ENCODE data around the gene CNPY3. TPM values are rescaled to one million over a fixed set of nuclear protein-coding genes. Genes with fewer than 3 reads are reported as not detected.

CNPY3 gene
- total and polyA plus RNA-seq, 2 of the 13 experiments (the other 11 are each of a cell fraction or from before 2014, with no cell fraction given): 42.3 to 60.2 TPM

- no peak for TF ChIP-seq ZNF547 (CRISPR knock-in tag; IDR thresholded peaks at IDR 0.05)
- no peak for TF ChIP-seq ARNT2 (CRISPR knock-in tag; IDR thresholded peaks at IDR 0.05; ENCODE audit: low read depth)
- peak; percentile 49 for TF ChIP-seq TEAD3 (CRISPR knock-in tag; optimal IDR thresholded peaks at IDR 0.05; ENCODE audit: borderline replicate concordance)
- peak; percentile 26; the same call in 1 of the 2 replicates for TF ChIP-seq MED1 (CRISPR knock-in tag; IDR thresholded peaks at IDR 0.05)
- TF ChIP-seq, protein P1, sequence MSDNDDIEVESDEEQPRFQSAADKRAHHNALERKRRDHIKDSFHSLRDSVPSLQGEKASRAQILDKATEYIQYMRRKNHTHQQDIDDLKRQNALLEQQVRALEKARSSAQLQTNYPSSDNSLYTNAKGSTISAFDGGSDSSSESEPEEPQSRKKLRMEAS (IDR thresholded peaks at IDR 0.05): peak; percentile 43; the same call in 1 of the 2 replicates
- no peak for TF ChIP-seq LRRFIP1 (CRISPR knock-in tag; conservative IDR thresholded peaks at IDR 0.05)
- no peak for TF ChIP-seq GABPA (IDR thresholded peaks at IDR 0.05; ENCODE audit: low read depth, low read length)
- 0 out of 2 replicates have a peak, but pooled peaks have one; percentile 22 for TF ChIP-seq GABPA (CRISPR knock-in tag; IDR thresholded peaks at IDR 0.05; ENCODE audit: low read depth)
- no peak for TF ChIP-seq FOXP1 (IDR thresholded peaks at IDR 0.05)
- peak; percentile 47; the same call in 1 of the 2 replicates for TF ChIP-seq FOXP1 (CRISPR knock-in tag; IDR thresholded peaks at IDR 0.05)
- TF ChIP-seq HOXA3 (CRISPR knock-in tag; IDR thresholded peaks at IDR 0.05): peak; percentile 24; the same call in 1 of the 2 replicates
- TF ChIP-seq, protein P2, sequence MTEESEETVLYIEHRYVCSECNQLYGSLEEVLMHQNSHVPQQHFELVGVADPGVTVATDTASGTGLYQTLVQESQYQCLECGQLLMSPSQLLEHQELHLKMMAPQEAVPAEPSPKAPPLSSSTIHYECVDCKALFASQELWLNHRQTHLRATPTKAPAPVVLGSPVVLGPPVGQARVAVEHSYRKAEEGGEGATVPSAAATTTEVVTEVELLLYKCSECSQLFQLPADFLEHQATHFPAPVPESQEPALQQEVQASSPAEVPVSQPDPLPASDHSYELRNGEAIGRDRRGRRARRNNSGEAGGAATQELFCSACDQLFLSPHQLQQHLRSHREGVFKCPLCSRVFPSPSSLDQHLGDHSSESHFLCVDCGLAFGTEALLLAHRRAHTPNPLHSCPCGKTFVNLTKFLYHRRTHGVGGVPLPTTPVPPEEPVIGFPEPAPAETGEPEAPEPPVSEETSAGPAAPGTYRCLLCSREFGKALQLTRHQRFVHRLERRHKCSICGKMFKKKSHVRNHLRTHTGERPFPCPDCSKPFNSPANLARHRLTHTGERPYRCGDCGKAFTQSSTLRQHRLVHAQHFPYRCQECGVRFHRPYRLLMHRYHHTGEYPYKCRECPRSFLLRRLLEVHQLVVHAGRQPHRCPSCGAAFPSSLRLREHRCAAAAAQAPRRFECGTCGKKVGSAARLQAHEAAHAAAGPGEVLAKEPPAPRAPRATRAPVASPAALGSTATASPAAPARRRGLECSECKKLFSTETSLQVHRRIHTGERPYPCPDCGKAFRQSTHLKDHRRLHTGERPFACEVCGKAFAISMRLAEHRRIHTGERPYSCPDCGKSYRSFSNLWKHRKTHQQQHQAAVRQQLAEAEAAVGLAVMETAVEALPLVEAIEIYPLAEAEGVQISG (CRISPR knock-in tag; IDR thresholded peaks at IDR 0.05): no peak
- TF ChIP-seq ZSCAN21 (CRISPR knock-in tag; IDR thresholded peaks at IDR 0.05; ENCODE audit: borderline replicate concordance): no peak
- TF ChIP-seq CEBPG (CRISPR knock-in tag; IDR thresholded peaks at IDR 0.05): peak; percentile 72
- TF ChIP-seq ZNF562 (CRISPR knock-in tag; IDR thresholded peaks at IDR 0.05; ENCODE audit: borderline replicate concordance): no peak
- TF ChIP-seq SOX13 (IDR thresholded peaks at IDR 0.05): no peak
- TF ChIP-seq SOX13 (CRISPR knock-in tag; conservative IDR thresholded peaks at IDR 0.05 in 1 of 2, IDR thresholded peaks at IDR 0.05 in 1 of 2): peak in 1 of 2 experiments; percentile 53; a peak in 1 of 4 replicates
- TF ChIP-seq ZNF367 (CRISPR knock-in tag; IDR thresholded peaks at IDR 0.05; ENCODE audit: borderline replicate concordance): no peak
- TF ChIP-seq ZSCAN30 (CRISPR knock-in tag; IDR thresholded peaks at IDR 0.05): 0 out of 2 replicates have a peak, but pooled peaks have one; percentile 45
- peak; percentile 20 for TF ChIP-seq ASH2L (IDR thresholded peaks at IDR 0.05; ENCODE audit: insufficient read length, low read depth, low read length)
- TF ChIP-seq CEBPB (IDR thresholded peaks at IDR 0.05; ENCODE audit: borderline replicate concordance, low read depth, low read length): peak; percentile 74
- no peak for TF ChIP-seq ELK4 (CRISPR knock-in tag; IDR thresholded peaks at IDR 0.05; ENCODE audit: borderline replicate concordance)
- TF ChIP-seq NCOA2 (CRISPR knock-in tag; IDR thresholded peaks at IDR 0.05): 0 out of 2 replicates have a peak, but pooled peaks have one; percentile 51
- no peak for TF ChIP-seq IRF1 (CRISPR knock-in tag; IDR thresholded peaks at IDR 0.05; ENCODE audit: low read depth)
- peak; percentile 60; the same call in 1 of the 2 replicates for TF ChIP-seq THAP11 (CRISPR knock-in tag; IDR thresholded peaks at IDR 0.05)
These were observed 40.7 kb downstream of the CNPY3 start (continued) for GRCh38 chr6:42969934-42970333.
